Adrenal gland (tissue), 12 donors: ENCODE results near the gene RPL6. TPM values are rescaled to one million over a fixed set of nuclear protein-coding genes. Genes with fewer than 3 reads are reported as not detected.

Experiments used
- DNase-seq, 7 donors: peaks; one replicate each; pipeline ENCODE4 v3.0.0-alpha.2; 2019 to 2020
- H3K27ac ChIP-seq, 5 donors: fragments of 200-600 bp; sonication (generic) in 4 of 5; 1 replicate in 3 of 5; 2 replicates in 2 of 5; pipeline versions ENCODE4 v1.5.1 to v1.8.0; 2016 to 2020; ENCODE audit warnings: mild to moderate bottlenecking in 1 of 5
- H3K27me3 ChIP-seq: fragments of 200-600 bp; 2 replicates; pipeline ENCODE4 v1.8.0; 2021
- H3K36me3 ChIP-seq, 2 donors: fragments of 200-600 bp; replicated peaks in 1 of 2; 1 replicate in 1 of 2; 2 replicates in 1 of 2; pipeline versions ENCODE4 v1.5.1 to v1.8.0; 2018 to 2022
- H3K4me1 ChIP-seq, 2 donors: fragments of 200-600 bp; replicated peaks in 1 of 2; 1 replicate in 1 of 2; 2 replicates in 1 of 2; pipeline versions ENCODE4 v1.5.1 to v1.8.0; 2018 to 2021
- H3K4me3 ChIP-seq, 4 donors: fragments of 200-600 bp; sonication (generic) in 3 of 4; one replicate each; pipeline ENCODE4 v1.5.1; 2016 to 2018
- H3K9me3 ChIP-seq, 3 donors: fragments of 200-600 bp; sonication (generic) in 1 of 3; replicated peaks in 1 of 3; 1 replicate in 2 of 3; 2 replicates in 1 of 3; pipeline versions ENCODE4 v1.5.1 to v1.8.0; 2016 to 2021
- POLR2A ChIP-seq, 2 donors: fragments of 450-650 bp; IDR thresholded peaks; one replicate each; pipeline ENCODE4 v1.6.1; 2017; ENCODE audit warnings: antibody characterized with exemption in 2 of 2, mild to moderate bottlenecking in 2 of 2, moderate library complexity in 1 of 2
- WGBS, 4 donors: extraction: QIAGEN DNeasy Blood & Tissue Kit in 2 of 4; methylation state at CpG; one replicate each; pipeline versions ENCODE4 v1.1.5 to v1.1.7; 2013 to 2017; 5-methylcytosine and 5-hydroxymethylcytosine counted together
- intact Hi-C, 2 donors: fragments of 100-400 bp; cut with DNase I; formaldehyde crosslinking; loops; one replicate each; pipeline versions ENCODE4 v1.14.1 to v1.15.0; 2022 to 2023
- polyA plus RNA-seq, 3 donors: library from polyadenylated mRNA; stranded (reverse); fragments of 200-250 nt in 2 of 3; fragments of 350-450 nt in 1 of 3; fragmentation: Illumina TruSeq in 1 of 3; extraction: RNeasy Lipid Tissue Mini Kit (QIAGEN cat#74804) in 1 of 3; gene quantifications; one replicate each; pipeline ENCODE4 v1.2.3, GENCODE V29; 2013 to 2014
- total RNA-seq, 9 donors: library from RNA; depleted of rRNA in 4 of 9; stranded (reverse); fragments of >200 nt in 4 of 9; fragments of 120-200 nt in 1 of 9; fragmentation: NEBNext Ultra II Directional in 1 of 9; extraction: Animal tissue kit (Norgen Biotek cat#: 25700) in 1 of 9; gene quantifications; one replicate each; pipeline versions ENCODE4 v1.1.0 to v1.2.4, GENCODE V29; 2013 to 2023
- TF ChIP-seq, protein P1 (sequence below), 6 experiments: fragments of 450-650 bp in 4 of 6; fragments of 200-600 bp in 2 of 6; sonication (generic) in 1 of 6; IDR thresholded peaks; 1 replicate in 5 of 6; 2 replicates in 1 of 6; pipeline versions ENCODE4 v1.5.1 to v1.8.0; 2016 to 2021; ENCODE audit warnings: antibody characterized with exemption in 6 of 6, mild to moderate bottlenecking in 2 of 6, moderate library complexity in 1 of 6
- donor health status: healthy with polysubstance abuse.
- donor health status: Bipolar disorder and iron deficiency.
- donor health status: DM: yes; HTN: yes; CAD: no.
- donor health status: DM: no; HTN: no; CAD: no.
- donor health status: DM: no; HTN: no; CAD: no.
- donor health status: DM: yes; HTN: yes; CAD: no.

The RPL6 gene
- total and polyA plus RNA-seq, 12 donors: 976 to 2,265 (median 1,369) TPM

DNA sequence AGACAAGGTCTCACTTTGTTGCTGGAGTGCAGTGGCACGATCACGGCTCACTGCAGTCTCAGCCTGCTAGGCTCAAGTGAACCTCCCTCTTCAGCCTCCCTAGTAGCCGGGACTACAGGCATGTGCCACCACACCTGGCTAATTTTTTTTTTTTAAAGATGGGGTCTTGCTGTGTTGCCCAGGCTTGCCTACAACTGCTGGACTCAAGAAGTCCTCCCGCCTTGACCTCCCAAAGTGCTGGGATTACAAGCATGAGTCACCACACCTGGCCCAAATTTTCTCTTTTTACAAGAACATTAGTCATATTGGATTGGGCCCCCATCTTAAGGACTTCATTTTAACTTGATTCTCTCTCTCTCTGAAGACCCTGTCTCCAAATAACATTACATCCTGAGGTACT, 20.2 kb downstream of the RPL6 start:
- intact Hi-C loops: loop anchor here (5.0 to 10.0 kb wide), 2 partner anchors 192 to 194 kb away; no protein-coding TSS in a partner anchor
- Histone ChIP-seq H3K4me1 (no peaks in the 10 kb centered on the region), H3K4me3 (no peak overlapping the region), H3K36me3 (no peaks in the 10 kb centered on the region), H3K27me3 (no peaks in the 10 kb centered on the region), H3K9me3 (no peaks in the 10 kb centered on the region), H3K27ac (no peak overlapping the region)
- no peak for DNase-seq
- TF ChIP-seq POLR2A (IDR thresholded peaks at IDR 0.05): no peak
- TF ChIP-seq, protein P1, sequence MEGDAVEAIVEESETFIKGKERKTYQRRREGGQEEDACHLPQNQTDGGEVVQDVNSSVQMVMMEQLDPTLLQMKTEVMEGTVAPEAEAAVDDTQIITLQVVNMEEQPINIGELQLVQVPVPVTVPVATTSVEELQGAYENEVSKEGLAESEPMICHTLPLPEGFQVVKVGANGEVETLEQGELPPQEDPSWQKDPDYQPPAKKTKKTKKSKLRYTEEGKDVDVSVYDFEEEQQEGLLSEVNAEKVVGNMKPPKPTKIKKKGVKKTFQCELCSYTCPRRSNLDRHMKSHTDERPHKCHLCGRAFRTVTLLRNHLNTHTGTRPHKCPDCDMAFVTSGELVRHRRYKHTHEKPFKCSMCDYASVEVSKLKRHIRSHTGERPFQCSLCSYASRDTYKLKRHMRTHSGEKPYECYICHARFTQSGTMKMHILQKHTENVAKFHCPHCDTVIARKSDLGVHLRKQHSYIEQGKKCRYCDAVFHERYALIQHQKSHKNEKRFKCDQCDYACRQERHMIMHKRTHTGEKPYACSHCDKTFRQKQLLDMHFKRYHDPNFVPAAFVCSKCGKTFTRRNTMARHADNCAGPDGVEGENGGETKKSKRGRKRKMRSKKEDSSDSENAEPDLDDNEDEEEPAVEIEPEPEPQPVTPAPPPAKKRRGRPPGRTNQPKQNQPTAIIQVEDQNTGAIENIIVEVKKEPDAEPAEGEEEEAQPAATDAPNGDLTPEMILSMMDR (IDR thresholded peaks at IDR 0.05): no peak
- 79 to 86% (median 82%) methylated on average over 4 of the region's 4 CpGs for WGBS, 4 donors

DNA sequence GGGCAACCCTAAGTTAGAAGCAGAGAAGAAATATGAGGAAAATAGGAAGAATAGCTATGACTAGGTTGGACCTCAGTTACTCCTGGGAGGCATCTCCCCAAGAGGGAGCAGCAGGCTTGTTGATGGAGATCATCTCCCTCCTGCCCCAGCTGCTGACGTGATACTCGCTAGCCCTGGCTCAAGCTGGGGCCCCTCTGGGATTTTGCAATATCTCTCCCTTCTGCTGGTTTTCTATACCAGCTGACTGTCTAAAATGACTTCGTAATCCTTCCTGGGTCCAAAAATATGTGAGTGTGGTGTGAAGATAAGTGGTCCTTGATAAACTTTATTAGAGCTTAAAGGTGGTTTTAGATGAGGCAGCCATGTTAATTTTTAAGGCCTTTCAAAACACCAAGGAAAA, 22.7 kb downstream of the RPL6 start:
- WGBS, 4 donors: 34 to 62% (median 57%) methylated on average over 3 of the region's 3 CpGs
- H3K36me3 ChIP-seq: no peaks in the 10 kb centered on the region
- H3K4me1 ChIP-seq: peaks cover 0 to 6% of the 10 kb centered on the region in 2 donors
- no peaks in the 10 kb centered on the region for H3K9me3 ChIP-seq
- no peak overlapping the region for H3K4me3 ChIP-seq
- no peak overlapping the region for H3K27ac ChIP-seq
- no peaks in the 10 kb centered on the region for H3K27me3 ChIP-seq
- no peak for TF ChIP-seq POLR2A (IDR thresholded peaks at IDR 0.05)
- TF ChIP-seq, protein P1 (IDR thresholded peaks at IDR 0.05): no peak
- no peak for DNase-seq
- intact Hi-C loops: loop anchor here (5.0 to 10.0 kb wide), 2 partner anchors 189 to 192 kb away; no protein-coding TSS in a partner anchor

DNA sequence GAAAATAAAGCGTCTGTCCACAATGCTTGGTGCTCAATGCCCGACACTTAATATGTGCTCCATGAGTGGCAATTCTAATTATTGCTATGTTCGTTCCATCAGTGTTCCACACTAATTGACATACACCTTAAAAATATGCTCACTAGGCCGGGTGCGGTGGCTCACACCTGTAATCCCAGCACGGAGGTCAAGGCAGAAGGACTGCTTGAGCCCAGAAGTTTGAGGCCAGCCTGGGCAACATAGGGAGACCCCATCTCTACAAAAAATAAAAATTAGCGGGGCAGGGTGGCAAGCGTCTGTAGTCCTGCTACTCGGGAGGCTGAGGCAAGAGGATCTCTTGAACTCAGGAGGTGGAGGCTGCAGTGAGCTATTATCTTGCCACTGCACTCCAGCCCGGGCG, 26.5 kb downstream of the RPL6 start:
- no peak for DNase-seq
- H3K4me3 ChIP-seq: peak overlapping the region in 1 of 4 donors; percentile 97
- no peaks in the 10 kb centered on the region for H3K9me3 ChIP-seq
- H3K36me3 ChIP-seq: no peaks in the 10 kb centered on the region
- TF ChIP-seq POLR2A (IDR thresholded peaks at IDR 0.05): no peak
- TF ChIP-seq, protein P1 (IDR thresholded peaks at IDR 0.05): no peak
- H3K4me1 ChIP-seq: peaks cover 5 to 16% of the 10 kb centered on the region in 2 donors
- intact Hi-C loops: loop anchor here in 1 of 2 donors (10.0 kb wide), 1 partner anchor 188 kb away; no protein-coding TSS in a partner anchor
- H3K27me3 ChIP-seq: no peaks in the 10 kb centered on the region
- H3K27ac ChIP-seq: peak overlapping the region in 3 of 5 donors; percentile 75 to 90 (median 83)
- WGBS, 4 donors: 86 to 93% (median 88%) methylated on average over 11 of the region's 11 CpGs

DNA sequence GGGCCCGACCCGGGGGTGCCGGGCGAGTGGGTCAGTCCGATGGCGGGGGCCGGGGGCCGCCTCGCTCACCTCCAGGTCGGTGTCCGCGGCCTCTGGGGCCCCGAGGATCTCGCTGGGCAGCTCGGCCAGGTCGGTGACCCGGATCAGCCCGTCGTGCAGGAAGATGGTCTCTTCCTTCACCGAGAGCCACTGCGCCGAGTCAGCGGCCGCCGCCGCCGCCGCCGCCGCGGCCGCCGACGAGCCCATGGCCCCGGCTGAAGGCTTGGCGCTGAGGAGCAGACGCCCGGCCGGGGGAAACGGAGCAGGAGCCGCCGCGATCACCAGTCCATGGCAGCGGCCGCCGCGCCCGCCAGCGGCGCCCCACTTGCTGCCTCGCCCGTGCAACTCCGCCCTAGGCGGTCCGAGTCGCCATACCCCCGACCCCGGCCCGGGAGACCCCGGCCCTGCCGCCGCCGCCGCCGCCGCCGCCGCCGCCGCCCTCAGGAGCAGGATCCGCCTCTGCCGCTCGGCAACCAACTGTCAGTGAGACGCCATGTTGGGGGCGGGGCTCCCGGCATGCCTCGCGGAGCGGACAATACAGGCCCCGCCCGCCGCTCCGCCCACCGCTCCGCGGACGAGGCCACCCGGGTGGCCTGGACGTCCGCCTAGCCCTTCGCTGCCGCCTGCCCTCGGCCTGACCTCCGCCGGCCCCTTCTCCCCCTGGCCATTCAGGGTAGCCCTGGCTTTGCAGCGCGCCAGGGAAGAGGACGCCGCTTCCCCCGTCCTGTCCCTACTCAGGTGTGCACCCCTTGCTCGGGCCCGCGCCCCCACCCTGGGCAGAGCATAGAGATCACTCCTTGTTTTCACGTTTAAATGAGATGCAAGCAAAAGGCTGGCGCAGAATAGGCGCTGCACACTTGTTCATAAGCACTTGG, 27.3 kb downstream of the RPL6 start, which contains the start of gene HECTD4:
TSS of gene HECTD4 (minus strand) at position 549 of the 914 bp plus-strand sequence. CDS start at position 246, 303 bp downstream.
- intact Hi-C loops: loop anchor here in 1 of 2 donors (10.0 kb wide), 1 partner anchor 187 kb away; no protein-coding TSS in a partner anchor
- DNase-seq: peak; percentile 93 to 98 (median 96)
- H3K27me3 ChIP-seq: no peaks in the 10 kb centered on the region
- TF ChIP-seq, protein P1 (IDR thresholded peaks at IDR 0.05): no peak
- peak; percentile 46 to 76 for TF ChIP-seq POLR2A (IDR thresholded peaks at IDR 0.05)
- H3K36me3 ChIP-seq: no peaks in the 10 kb centered on the region
- peak within 1 kb of the TSS; percentile 54 to 97 (median 80) for H3K4me3 ChIP-seq
- 1 to 3% (median 1%) methylated on average over 14 to 106 of the region's 106 CpGs for WGBS, 4 donors
- H3K27ac ChIP-seq: peak within 1 kb of the TSS; percentile 60 to 90 (median 75)
- no peaks in the 10 kb centered on the region for H3K9me3 ChIP-seq
- peaks cover 5 to 16% of the 10 kb centered on the region in 2 donors for H3K4me1 ChIP-seq
